MM.1S (cell line): ENCODE data around the gene BCAP29.

Experiments used
- EZH2 ChIP-seq: fragments of 300-600 bp; sonication (generic); optimal IDR thresholded peaks from 2 replicates; pipeline ENCODE3; 2017; ENCODE audit warnings: low read depth, mild to moderate bottlenecking, antibody characterized with exemption, low read length, mixed read lengths
- EZH2phosphoT487 ChIP-seq: fragments of 300-600 bp; sonication (generic); IDR thresholded peaks from 2 replicates; pipeline ENCODE4 v1.6.1; 2018; ENCODE audit warnings: antibody characterized with exemption, low read length
- TF ChIP-seq, protein P1 (sequence below): fragments of 300-600 bp; sonication (generic); IDR thresholded peaks from 2 replicates; pipeline ENCODE4 v1.5.1; 2016; ENCODE audit warnings: antibody characterized with exemption, low read length, mixed read lengths

GRCh38 chr7:107530751-107531150, 49.3 kb upstream of the BCAP29 start:
- TF ChIP-seq, protein P1, sequence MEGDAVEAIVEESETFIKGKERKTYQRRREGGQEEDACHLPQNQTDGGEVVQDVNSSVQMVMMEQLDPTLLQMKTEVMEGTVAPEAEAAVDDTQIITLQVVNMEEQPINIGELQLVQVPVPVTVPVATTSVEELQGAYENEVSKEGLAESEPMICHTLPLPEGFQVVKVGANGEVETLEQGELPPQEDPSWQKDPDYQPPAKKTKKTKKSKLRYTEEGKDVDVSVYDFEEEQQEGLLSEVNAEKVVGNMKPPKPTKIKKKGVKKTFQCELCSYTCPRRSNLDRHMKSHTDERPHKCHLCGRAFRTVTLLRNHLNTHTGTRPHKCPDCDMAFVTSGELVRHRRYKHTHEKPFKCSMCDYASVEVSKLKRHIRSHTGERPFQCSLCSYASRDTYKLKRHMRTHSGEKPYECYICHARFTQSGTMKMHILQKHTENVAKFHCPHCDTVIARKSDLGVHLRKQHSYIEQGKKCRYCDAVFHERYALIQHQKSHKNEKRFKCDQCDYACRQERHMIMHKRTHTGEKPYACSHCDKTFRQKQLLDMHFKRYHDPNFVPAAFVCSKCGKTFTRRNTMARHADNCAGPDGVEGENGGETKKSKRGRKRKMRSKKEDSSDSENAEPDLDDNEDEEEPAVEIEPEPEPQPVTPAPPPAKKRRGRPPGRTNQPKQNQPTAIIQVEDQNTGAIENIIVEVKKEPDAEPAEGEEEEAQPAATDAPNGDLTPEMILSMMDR = no peak
- TF ChIP-seq EZH2 = no peak
- TF ChIP-seq EZH2phosphoT487 = no peak
